DMS153 (cell line): ENCODE measurements around the gene TMEM123.

Experiments
- DNase-seq: peaks from one replicate; lab custom pipeline; 2025; lab: John Stamatoyannopoulos, UW

TMEM123 gene, protein sequence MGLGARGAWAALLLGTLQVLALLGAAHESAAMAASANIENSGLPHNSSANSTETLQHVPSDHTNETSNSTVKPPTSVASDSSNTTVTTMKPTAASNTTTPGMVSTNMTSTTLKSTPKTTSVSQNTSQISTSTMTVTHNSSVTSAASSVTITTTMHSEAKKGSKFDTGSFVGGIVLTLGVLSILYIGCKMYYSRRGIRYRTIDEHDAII

DNA sequence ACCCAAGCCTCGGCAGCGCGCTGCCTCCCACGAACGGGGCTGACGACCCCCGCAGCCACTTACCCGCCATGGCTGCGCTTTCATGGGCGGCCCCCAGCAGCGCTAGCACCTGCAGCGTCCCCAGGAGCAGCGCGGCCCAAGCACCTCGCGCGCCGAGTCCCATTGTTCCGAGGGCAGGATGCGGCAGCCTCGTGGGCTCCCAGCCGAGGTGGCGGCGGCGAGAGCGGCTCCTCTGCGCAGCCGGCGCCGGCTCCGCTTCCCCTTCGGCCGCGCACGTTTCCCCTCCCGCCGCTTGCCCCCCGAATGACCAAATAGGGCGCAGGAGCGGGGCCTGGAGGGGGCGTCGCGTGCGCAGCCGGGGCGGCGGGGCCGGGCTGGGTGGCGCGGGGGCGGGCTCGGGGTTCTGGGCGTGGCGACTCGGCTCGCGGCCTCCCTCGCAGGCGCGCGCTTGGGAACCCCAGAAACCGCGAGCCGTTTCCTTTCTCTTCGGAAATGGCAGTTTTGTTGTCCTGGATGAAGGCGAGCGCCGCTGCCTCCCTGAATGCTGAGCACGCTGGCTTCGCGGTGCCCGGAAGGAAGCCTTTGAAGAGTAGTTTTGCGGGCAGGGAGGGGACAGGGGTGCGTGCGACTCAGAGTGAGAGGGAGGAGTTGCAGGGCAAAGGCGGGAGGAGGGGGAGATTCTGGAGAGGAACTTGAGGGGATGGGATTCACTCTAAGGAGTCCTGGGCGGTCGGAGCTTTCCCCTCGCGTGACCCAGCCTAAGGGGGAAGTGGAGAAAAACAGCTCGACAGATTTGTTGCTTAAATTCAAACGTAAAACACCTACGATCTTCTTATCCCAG is at the start of gene TMEM123:
Gene TMEM123, minus strand, starts transcription at position 305 of the 841 bp plus-strand sequence. Its CDS starts 142 bp downstream, at position 163.
- DNase-seq = peak; percentile 74

DNA sequence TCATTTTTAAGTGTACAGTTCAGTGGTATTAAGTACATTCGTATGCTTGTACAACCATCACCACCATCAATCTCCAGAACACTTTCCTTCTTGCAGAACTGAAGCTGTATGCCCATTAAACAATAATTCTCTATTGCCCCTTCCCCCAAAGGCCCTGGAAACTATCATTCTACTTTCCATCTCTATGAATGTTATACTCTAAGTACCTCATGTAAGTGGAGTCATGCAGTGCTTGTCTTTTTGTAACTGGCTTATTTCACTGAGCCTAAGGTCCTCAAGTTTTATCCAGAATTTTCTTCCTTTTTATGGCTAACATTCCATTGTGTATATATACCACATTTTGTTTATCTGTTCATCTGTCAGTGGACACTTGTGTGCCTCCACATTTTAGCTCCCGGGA is 48.3 kb upstream of the TMEM123 start:
- DNase-seq = no peak

- no peak for DNase-seq
Observed at GRCh38 chr11:102499931-102500330, 47.4 kb upstream of the TMEM123 start.

DNA sequence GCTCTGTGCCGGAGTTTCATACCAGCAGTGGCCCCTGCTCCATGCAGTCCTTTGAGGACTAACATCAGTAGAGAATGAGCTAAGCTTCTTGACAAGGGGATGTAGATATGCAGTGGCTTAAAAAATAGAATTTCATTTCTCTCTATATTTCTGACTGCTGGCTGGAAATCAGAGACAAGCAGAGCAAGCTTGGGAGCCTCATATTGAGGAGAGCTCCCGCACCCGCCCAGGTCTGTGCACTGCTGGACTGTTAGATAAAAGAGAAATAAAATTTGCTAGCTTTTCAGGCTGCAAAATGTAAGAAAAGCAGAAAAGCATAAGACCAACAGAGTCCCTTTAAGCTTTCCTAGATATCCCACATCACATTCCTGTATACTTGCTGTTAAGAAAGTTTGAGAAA is 46.6 kb upstream of the TMEM123 start:
- no peak for DNase-seq

GRCh38 chr11:102497061-102497460 is 44.5 kb upstream of the TMEM123 start:
- no peak for DNase-seq

DNA sequence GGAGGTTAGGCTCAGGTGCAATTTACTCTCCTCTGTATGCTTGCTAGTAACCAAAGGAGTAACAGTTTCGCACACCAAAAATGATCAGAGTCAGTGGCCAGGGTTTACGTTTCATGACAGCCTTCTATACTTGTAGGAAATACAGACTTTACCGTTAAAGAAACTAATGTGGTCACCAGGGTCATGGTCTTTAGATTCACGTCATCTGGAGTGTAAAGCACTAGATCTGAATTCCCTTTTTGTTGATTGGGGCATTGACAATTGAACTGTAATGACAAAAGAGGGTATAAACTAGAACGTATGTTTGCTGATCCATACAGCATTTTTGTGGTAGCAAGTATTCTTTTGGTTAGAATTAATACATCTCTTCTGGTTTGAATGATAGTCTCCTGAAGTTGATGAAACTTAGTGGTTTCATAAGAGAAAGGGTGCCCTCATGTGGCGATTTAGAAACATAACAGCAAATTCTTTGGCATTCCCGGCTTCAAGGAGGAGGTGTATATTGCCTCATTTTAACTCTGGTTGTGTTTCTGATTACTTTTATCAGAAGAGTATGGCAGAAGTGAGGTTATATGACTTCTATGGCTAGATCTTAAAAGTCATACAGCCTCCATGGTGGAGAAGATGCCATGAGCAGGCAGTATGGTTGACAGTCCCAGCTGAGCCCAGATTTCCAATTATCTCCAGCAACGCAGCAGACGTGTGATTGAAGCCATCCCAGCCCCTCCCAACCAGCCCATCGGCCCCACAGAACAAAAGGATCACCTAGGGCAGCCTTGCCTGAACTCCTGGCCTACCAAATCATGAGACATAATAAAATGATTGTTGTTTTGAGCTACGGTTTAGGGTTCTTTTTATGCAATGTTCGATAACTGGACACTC is 42.8 kb upstream of the TMEM123 start:
- peak; percentile 58 for DNase-seq

- no peak for DNase-seq
Observed at GRCh38 chr11:102494216-102494615, 41.7 kb upstream of the TMEM123 start.

DNA sequence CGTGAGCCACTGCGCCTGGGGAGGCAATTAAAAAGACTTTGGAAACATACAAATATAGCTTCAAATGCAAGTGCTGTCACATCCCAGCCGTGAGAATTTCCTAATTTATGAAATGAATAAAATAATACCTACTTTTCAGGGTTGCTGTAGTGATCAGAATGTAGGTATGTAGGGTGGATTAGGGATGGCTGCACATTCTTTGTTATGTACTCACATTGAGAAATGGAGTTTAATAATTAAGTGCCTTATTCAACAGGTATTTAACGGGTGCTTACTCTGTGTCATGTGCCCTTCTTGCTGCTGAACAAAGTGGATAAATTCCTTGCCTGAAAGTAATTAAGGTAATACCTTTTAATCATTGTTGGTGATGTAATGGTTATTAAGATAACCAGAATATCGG is 41.0 kb upstream of the TMEM123 start:
- no peak for DNase-seq

DNA sequence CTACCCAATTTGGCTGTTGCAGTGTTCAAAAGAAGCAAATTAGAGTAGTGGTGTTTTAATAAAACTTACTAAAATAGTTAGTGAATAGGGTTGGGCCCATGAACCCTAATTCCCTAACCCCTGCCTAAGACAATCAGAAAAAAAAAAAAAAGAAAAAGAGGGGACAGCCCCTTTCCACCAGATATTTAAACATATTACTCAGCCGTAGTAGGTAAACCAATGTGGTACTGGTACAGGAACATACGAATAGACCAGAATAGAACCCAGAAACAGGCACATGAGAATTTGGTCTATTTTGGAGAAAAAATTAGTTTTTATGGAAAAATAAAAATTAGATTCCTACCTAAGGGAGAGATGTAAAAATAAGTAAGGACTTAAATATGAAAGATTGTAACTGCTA is 39.4 kb upstream of the TMEM123 start:
- DNase-seq = no peak

DNA sequence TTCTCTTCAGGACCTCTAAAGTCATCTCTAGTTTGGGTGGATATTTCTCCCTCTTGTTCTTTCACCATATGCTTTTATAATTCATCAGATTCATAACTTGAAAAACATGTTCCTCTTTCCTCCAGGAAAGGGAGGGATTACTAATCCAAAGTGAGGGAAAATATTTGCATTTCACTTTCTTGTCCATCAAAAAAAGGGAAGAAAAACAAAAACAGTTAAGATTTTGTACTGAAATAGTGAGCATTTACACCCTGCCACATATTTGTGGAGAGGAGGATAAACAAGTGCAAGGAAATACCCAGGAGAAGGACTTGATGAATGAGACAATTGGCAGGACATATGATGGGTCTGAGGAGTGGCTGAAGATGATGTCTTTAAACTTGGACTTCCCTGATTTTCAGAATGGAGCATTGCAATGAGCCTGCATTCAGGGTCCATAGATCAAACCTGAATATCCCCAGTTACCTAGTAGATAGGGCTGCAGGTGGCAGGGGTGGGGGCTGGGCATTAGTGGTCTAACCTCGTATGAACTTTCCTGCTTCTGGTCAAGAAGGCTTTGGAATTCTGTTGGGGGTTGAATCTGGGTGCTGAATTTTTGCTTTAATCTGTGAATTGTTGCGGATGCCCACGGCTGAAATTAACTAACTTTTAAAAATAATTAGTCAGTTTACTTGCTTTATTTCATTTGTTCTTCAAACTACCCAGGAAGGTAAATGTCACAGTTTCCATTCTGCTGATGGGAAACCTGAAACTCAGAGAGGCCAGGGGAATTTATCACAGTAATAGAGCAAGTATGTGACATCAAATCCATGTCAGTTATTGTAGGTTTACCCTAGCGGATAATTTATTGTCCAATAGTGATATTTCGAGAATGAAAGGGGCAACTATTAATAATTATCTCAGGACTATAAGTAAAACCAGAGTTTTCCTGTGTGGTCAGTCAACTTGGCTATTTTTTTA is 36.9 kb upstream of the TMEM123 start:
- no peak for DNase-seq

GRCh38 chr11:102488208-102488607 is 35.6 kb upstream of the TMEM123 start:
- no peak for DNase-seq

DNA sequence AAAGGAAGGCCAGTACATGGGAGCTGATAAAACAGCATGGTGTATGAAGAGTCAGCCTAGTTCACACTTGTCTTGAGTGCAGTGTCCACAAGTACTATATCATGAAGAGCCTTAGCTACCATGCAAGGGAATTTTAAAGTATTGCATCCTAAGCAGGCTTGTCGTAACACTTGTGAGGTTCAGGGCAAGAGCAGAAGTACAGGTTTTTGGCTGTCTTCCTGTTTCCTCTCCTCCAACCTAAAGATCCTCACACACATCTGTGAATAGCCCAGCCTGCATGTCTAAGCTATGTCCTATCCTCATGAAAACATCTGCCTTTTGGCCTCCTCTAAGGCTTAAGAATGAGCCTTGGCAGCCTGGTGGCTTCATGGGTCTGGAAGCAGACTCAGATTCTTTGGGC is 34.6 kb upstream of the TMEM123 start:
- DNase-seq = no peak

- no peak for DNase-seq
Observed at GRCh38 chr11:102486584-102486983, 34.0 kb upstream of the TMEM123 start.

DNA sequence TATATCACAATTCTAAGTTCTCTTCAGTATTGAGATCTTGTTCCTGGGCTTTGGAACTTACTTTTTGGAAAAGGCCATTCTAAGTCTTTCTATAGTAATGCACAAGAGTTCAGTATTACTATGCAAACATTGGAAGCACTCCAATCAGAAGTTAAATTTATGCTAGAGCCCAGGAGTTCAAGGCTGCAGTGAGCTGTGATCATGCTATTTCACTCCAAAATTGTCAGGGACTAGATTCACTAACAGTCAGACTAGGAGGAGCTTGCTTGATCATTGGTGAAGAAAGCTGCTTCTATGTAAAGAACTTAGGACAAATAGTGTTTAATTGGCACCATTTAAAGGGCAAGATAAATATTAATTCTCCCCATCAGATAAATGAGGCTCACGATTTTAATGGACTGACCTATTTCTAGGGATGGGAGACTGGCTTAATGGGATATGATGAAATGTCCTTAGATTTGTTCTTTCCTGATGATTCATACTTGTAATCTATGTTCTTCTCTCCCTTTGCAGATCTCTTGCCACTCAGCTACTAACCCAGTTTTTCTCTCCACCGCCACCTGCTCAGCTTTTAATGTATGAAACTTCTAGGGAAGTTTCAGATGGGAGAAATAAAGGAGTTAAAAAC is 32.6 kb upstream of the TMEM123 start:
- no peak for DNase-seq

- no peak for DNase-seq
Observed at GRCh38 chr11:102482433-102482832, 29.9 kb upstream of the TMEM123 start.

DNA sequence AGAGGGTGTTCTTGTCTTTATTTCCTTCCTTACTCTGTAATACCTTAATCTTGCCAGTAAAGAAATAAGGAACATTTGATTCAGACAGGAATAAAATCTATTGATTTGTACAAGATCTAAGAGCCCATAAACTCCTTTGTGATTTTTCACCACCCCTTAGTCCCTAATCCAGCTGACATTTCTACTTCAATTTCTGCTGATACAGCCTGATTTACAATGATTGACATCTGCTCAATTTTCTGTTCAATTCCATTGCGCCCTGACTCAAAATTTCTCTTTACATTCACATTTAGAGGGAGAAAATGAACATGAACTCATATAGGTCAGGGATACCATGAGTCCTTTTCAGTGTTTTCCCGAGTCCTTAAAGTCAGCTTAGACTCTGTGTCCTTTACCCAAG is 27.2 kb upstream of the TMEM123 start:
- no peak for DNase-seq

- no peak for DNase-seq
Observed at GRCh38 chr11:102478673-102479299, 26.2 kb upstream of the TMEM123 start.

DNA sequence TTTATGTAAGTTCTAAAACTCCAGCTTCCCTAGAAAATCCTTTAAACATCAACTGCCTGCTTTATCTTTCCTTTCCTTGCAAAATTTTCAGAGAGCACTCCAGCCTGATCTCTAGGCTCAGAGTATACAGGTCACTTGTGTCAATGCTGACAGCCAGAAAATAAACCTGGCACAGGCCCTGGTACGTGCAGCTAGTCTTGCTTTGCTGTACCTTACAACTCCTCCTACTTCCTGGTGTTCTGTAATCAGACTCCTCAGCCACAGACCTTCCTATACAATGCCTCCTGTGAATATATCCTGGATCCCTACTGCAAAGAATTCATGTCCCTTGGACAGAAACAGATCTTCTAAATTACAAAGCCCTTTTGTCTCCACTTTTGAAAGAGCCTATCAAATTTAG is 24.2 kb upstream of the TMEM123 start:
- peak; percentile 88 for DNase-seq

GRCh38 chr11:102476069-102476468 is 23.5 kb upstream of the TMEM123 start:
- DNase-seq = no peak

- no peak for DNase-seq
Observed at GRCh38 chr11:102473543-102473942, 21.0 kb upstream of the TMEM123 start.
